ENCODE results near the gene ZCCHC24.

GRCh38 chr10:79463578-79464496, 18.4 kb upstream of the ZCCHC24 start:
- no peak for TF ChIP-seq POLR2A (IDR thresholded peaks at IDR 0.05)
- no peak for TF ChIP-seq CTCF (IDR thresholded peaks at IDR 0.05)
- TF ChIP-seq POLR2AphosphoS5 (IDR thresholded peaks at IDR 0.05): no peak
- no peak for TF ChIP-seq EP300 (IDR thresholded peaks at IDR 0.05; ENCODE audit: low read depth)
